ENCODE results near the gene RNFT2.

The RNFT2 gene

DNA sequence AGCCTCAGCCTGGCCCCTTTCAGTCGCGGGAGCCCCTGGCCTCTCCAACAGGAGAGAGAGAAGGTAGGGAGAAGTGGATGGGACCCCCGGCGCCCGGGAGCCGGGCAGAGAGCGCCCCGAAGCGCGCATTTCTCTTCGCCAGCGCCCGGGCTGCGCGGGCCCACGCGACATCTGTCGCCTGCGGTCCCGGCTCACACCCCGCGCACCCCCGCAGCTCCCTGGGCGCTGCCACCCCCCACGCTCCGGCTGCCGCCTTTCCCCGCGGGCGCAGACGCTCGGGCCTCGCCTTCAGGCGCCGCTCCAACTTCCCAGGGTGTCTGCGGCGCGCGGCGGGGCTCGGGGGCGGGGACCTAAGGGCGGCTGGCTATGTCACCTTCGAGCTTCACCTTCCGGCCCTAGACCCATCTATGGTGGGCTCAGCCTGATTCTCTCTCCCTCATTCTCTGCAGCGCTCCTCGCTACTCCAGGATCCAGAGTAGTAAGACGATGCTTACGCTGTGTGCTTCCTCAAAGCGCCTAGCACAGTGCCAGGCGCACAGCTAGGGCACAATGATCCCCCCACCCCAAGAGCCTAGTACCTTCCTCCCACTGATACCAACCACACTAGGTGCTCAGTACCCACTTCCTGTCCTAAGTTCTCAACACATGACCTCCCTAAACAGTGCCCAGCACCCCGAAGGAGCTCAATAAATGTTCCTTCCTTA lies 141.5 kb downstream of the RNFT2 start (continued):
- TF ChIP-seq PRDM4 (tag by site-specific recombination; IDR thresholded peaks at IDR 0.05) = 0 out of 2 replicates have a peak, but pooled peaks have one; percentile 16
- peak; percentile 62; the same call in 1 of the 2 replicates for TF ChIP-seq KLF8 (tag by site-specific recombination; IDR thresholded peaks at IDR 0.05)
- TF ChIP-seq ZNF311 (tag by site-specific recombination; IDR thresholded peaks at IDR 0.05; ENCODE audit: borderline replicate concordance) = no peak
- TF ChIP-seq, protein P1, sequence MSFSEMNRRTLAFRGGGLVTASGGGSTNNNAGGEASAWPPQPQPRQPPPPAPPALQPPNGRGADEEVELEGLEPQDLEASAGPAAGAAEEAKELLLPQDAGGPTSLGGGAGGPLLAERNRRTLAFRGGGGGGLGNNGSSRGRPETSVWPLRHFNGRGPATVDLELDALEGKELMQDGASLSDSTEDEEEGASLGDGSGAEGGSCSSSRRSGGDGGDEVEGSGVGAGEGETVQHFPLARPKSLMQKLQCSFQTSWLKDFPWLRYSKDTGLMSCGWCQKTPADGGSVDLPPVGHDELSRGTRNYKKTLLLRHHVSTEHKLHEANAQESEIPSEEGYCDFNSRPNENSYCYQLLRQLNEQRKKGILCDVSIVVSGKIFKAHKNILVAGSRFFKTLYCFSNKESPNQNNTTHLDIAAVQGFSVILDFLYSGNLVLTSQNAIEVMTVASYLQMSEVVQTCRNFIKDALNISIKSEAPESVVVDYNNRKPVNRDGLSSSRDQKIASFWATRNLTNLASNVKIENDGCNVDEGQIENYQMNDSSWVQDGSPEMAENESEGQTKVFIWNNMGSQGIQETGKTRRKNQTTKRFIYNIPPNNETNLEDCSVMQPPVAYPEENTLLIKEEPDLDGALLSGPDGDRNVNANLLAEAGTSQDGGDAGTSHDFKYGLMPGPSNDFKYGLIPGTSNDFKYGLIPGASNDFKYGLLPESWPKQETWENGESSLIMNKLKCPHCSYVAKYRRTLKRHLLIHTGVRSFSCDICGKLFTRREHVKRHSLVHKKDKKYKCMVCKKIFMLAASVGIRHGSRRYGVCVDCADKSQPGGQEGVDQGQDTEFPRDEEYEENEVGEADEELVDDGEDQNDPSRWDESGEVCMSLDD (tag by site-specific recombination; IDR thresholded peaks at IDR 0.05) = peak; percentile 16; the same call in 1 of the 2 replicates
- peak; percentile 32; the same call in 1 of the 2 replicates for TF ChIP-seq KLF10 (tag by site-specific recombination; IDR thresholded peaks at IDR 0.05)
- peak; percentile 91 for TF ChIP-seq ZFHX2 (tag by site-specific recombination; conservative IDR thresholded peaks at IDR 0.05)
- TF ChIP-seq SP2 (tag by site-specific recombination; IDR thresholded peaks at IDR 0.05) = peak; percentile 37
- no peak for TF ChIP-seq REPIN1 (tag by site-specific recombination; IDR thresholded peaks at IDR 0.05; ENCODE audit: low read depth)
- TF ChIP-seq, protein P2, sequence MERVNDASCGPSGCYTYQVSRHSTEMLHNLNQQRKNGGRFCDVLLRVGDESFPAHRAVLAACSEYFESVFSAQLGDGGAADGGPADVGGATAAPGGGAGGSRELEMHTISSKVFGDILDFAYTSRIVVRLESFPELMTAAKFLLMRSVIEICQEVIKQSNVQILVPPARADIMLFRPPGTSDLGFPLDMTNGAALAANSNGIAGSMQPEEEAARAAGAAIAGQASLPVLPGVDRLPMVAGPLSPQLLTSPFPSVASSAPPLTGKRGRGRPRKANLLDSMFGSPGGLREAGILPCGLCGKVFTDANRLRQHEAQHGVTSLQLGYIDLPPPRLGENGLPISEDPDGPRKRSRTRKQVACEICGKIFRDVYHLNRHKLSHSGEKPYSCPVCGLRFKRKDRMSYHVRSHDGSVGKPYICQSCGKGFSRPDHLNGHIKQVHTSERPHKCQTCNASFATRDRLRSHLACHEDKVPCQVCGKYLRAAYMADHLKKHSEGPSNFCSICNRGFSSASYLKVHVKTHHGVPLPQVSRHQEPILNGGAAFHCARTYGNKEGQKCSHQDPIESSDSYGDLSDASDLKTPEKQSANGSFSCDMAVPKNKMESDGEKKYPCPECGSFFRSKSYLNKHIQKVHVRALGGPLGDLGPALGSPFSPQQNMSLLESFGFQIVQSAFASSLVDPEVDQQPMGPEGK (tag by site-specific recombination; IDR thresholded peaks at IDR 0.05) = peak; percentile 38; the same call in 1 of the 2 replicates
- no peak for TF ChIP-seq ZNF221 (tag by site-specific recombination; IDR thresholded peaks at IDR 0.05; ENCODE audit: borderline replicate concordance)
- no peak for TF ChIP-seq ZNF670 (tag by site-specific recombination; IDR thresholded peaks at IDR 0.05; ENCODE audit: low read depth)
- 0 out of 2 replicates have a peak, but pooled peaks have one; percentile 53 for TF ChIP-seq HIC1 (tag by site-specific recombination; IDR thresholded peaks at IDR 0.05)
- TF ChIP-seq ZNF561 (tag by site-specific recombination; IDR thresholded peaks at IDR 0.05; ENCODE audit: borderline replicate concordance) = peak; percentile 46; the same call in 1 of the 2 replicates
- TF ChIP-seq ZNF169 (tag by site-specific recombination; IDR thresholded peaks at IDR 0.05) = no peak
- 0 out of 2 replicates have a peak, but pooled peaks have one; percentile 22 for TF ChIP-seq KLF16 (tag by site-specific recombination; IDR thresholded peaks at IDR 0.05)
- TF ChIP-seq, protein P3, sequence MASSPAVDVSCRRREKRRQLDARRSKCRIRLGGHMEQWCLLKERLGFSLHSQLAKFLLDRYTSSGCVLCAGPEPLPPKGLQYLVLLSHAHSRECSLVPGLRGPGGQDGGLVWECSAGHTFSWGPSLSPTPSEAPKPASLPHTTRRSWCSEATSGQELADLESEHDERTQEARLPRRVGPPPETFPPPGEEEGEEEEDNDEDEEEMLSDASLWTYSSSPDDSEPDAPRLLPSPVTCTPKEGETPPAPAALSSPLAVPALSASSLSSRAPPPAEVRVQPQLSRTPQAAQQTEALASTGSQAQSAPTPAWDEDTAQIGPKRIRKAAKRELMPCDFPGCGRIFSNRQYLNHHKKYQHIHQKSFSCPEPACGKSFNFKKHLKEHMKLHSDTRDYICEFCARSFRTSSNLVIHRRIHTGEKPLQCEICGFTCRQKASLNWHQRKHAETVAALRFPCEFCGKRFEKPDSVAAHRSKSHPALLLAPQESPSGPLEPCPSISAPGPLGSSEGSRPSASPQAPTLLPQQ (tag by site-specific recombination; IDR thresholded peaks at IDR 0.05) = 0 out of 2 replicates have a peak, but pooled peaks have one; percentile 9
- peak; percentile 57; the same call in 1 of the 2 replicates for TF ChIP-seq KLF1 (tag by site-specific recombination; IDR thresholded peaks at IDR 0.05)
- TF ChIP-seq ZBTB8A (tag by site-specific recombination; IDR thresholded peaks at IDR 0.05) = peak; percentile 87
- TF ChIP-seq ZBTB1 (tag by site-specific recombination; IDR thresholded peaks at IDR 0.05) = 0 out of 2 replicates have a peak, but pooled peaks have one; percentile 7
- TF ChIP-seq EGR2 (tag by site-specific recombination; IDR thresholded peaks at IDR 0.05; ENCODE audit: low read depth) = peak; percentile 64; the same call in 1 of the 2 replicates
- no peak for TF ChIP-seq ZNF2 (tag by site-specific recombination; IDR thresholded peaks at IDR 0.05)
- TF ChIP-seq FEZF1 (tag by site-specific recombination; IDR thresholded peaks at IDR 0.05) = no peak
- TF ChIP-seq ZNF830 (tag by site-specific recombination; IDR thresholded peaks at IDR 0.05; ENCODE audit: low read depth) = no peak
- TF ChIP-seq, protein P4, sequence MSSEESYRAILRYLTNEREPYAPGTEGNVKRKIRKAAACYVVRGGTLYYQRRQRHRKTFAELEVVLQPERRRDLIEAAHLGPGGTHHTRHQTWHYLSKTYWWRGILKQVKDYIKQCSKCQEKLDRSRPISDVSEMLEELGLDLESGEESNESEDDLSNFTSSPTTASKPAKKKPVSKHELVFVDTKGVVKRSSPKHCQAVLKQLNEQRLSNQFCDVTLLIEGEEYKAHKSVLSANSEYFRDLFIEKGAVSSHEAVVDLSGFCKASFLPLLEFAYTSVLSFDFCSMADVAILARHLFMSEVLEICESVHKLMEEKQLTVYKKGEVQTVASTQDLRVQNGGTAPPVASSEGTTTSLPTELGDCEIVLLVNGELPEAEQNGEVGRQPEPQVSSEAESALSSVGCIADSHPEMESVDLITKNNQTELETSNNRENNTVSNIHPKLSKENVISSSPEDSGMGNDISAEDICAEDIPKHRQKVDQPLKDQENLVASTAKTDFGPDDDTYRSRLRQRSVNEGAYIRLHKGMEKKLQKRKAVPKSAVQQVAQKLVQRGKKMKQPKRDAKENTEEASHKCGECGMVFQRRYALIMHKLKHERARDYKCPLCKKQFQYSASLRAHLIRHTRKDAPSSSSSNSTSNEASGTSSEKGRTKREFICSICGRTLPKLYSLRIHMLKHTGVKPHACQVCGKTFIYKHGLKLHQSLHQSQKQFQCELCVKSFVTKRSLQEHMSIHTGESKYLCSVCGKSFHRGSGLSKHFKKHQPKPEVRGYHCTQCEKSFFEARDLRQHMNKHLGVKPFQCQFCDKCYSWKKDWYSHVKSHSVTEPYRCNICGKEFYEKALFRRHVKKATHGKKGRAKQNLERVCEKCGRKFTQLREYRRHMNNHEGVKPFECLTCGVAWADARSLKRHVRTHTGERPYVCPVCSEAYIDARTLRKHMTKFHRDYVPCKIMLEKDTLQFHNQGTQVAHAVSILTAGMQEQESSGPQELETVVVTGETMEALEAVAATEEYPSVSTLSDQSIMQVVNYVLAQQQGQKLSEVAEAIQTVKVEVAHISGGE (tag by site-specific recombination; conservative IDR thresholded peaks at IDR 0.05; ENCODE audit: low read depth) = no peak
